Right atrium auricular region (tissue), 2 donors: ENCODE measurements around the gene LRMDA. TPM values are rescaled to one million over a fixed set of nuclear protein-coding genes. Genes with fewer than 3 reads are reported as not detected.

ENCODE experiments used
- DNase-seq: peaks from one replicate; pipeline ENCODE4 v3.0.0-alpha.2; 2019; ENCODE audit warnings: low spot score
- H3K27ac ChIP-seq, 2 donors: fragments of 200-600 bp; sonication (generic); 1 replicate in 1 of 2; 2 replicates in 1 of 2; pipeline ENCODE4 v1.5.1; 2016 to 2019
- H3K27me3 ChIP-seq, 2 donors: fragments of 200-600 bp; sonication (generic); one replicate each; pipeline versions ENCODE4 v1.5.1 to v1.6.0; 2017 to 2019
- H3K36me3 ChIP-seq: fragments of 200-600 bp; sonication (generic); one replicate; pipeline ENCODE4 v1.5.1; 2016
- H3K4me1 ChIP-seq, 2 donors: fragments of 200-600 bp; sonication (generic); one replicate each; pipeline versions ENCODE4 v1.5.1 to v1.6.0; 2017 to 2019
- H3K4me3 ChIP-seq, 2 donors: fragments of 200-600 bp; sonication (generic); 1 replicate in 1 of 2; 2 replicates in 1 of 2; pipeline ENCODE4 v1.5.1; 2017 to 2019; ENCODE audit warnings: mild to moderate bottlenecking in 1 of 2, moderate library complexity in 1 of 2
- H3K9me3 ChIP-seq, 2 donors: fragments of 200-600 bp; sonication (generic); one replicate each; pipeline ENCODE4 v1.5.1; 2019
- CTCF ChIP-seq, 2 donors: fragments of 200-600 bp; sonication (generic); IDR thresholded peaks; one replicate each; pipeline ENCODE4 v1.5.1; 2019; ENCODE audit warnings: antibody characterized with exemption in 2 of 2
- total RNA-seq, 2 donors: library from RNA; depleted of rRNA; stranded (reverse); fragments of >200 nt; gene quantifications; one replicate each; pipeline ENCODE4 v1.1.0, GENCODE V29; 2016

LRMDA gene
- total RNA-seq, 2 donors from 2014 or later = 6.1 to 19.1 TPM

GRCh38 chr10:76479103-76479790 lies 1047.8 kb downstream of the LRMDA start:
- no peak for TF ChIP-seq CTCF (IDR thresholded peaks at IDR 0.05)
- no peak overlapping the region for H3K27ac ChIP-seq
- H3K4me3 ChIP-seq = no peak overlapping the region
- no peaks in the 10 kb centered on the region for H3K9me3 ChIP-seq
- H3K36me3 ChIP-seq = no peaks in the 10 kb centered on the region
- no peak for DNase-seq
- H3K27me3 ChIP-seq = no peaks in the 10 kb centered on the region
- no peaks in the 10 kb centered on the region for H3K4me1 ChIP-seq

DNA sequence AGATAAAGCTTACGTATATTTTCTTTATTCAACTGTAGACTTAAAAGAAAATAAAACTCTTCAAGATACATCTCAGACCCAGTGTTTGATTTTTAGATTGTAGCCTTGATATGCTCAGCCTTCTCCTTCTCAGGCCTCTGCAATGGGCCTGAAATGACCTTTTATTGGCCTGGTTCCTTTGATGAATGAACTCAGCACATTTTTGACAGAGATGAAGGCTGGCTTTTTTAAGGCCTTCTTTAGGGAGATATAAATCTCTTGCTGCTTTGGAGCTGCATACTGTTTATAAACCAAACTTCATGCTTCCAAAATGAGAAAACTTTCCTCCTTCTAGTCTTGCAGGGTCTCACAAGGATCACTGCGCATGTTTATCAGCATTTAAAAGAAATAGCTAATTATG lies 1049.8 kb downstream of the LRMDA start:
- H3K4me1 ChIP-seq = no peaks in the 10 kb centered on the region
- H3K27me3 ChIP-seq = no peaks in the 10 kb centered on the region
- H3K27ac ChIP-seq = no peak overlapping the region
- H3K4me3 ChIP-seq = no peak overlapping the region
- no peaks in the 10 kb centered on the region for H3K36me3 ChIP-seq
- DNase-seq = no peak
- TF ChIP-seq CTCF (IDR thresholded peaks at IDR 0.05) = no peak
- no peaks in the 10 kb centered on the region for H3K9me3 ChIP-seq

DNA sequence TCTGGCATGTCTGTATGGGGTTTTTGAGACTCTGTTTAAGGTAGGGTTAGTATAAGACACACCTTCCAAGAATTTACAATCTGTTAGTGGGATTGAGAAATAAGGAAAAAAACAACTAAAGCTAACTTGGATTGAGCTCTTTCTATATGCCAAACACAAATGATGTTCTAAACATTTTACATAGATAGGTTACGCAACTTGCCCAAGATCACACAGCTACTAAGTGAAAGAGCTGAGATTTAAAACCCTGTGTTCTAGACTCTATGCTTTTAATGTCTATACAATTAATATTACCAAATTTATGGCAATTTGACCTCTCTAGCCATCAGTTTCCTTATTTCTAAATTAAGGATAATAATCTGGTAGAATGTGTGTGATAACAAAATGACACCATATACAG lies 1056.2 kb downstream of the LRMDA start:
- DNase-seq = no peak
- Histone ChIP-seq H3K9me3 (peaks cover 0 to 31% of the 10 kb centered on the region in 2 donors), H3K36me3 (no peaks in the 10 kb centered on the region), H3K4me3 (no peak overlapping the region), H3K27ac (no peak overlapping the region), H3K27me3 (no peaks in the 10 kb centered on the region), H3K4me1 (no peaks in the 10 kb centered on the region)
- no peak for TF ChIP-seq CTCF (IDR thresholded peaks at IDR 0.05)

- H3K36me3 ChIP-seq = no peaks in the 10 kb centered on the region
- peaks cover 0 to 42% of the 10 kb centered on the region in 2 donors for H3K9me3 ChIP-seq
- TF ChIP-seq CTCF (IDR thresholded peaks at IDR 0.05) = no peak
- no peak overlapping the region for H3K27ac ChIP-seq
- no peaks in the 10 kb centered on the region for H3K27me3 ChIP-seq
- DNase-seq = no peak
- H3K4me3 ChIP-seq = no peak overlapping the region
- H3K4me1 ChIP-seq = no peaks in the 10 kb centered on the region
Measured at GRCh38 chr10:76488602-76489001, 1057.2 kb downstream of the LRMDA start.

GRCh38 chr10:76491216-76491615 lies 1059.8 kb downstream of the LRMDA start:
- no peak for TF ChIP-seq CTCF (IDR thresholded peaks at IDR 0.05)
- DNase-seq = no peak
- no peak overlapping the region for H3K4me3 ChIP-seq
- H3K9me3 ChIP-seq = peaks cover 0 to 56% of the 10 kb centered on the region in 2 donors
- no peaks in the 10 kb centered on the region for H3K4me1 ChIP-seq
- H3K27me3 ChIP-seq = no peaks in the 10 kb centered on the region
- H3K27ac ChIP-seq = no peak overlapping the region
- H3K36me3 ChIP-seq = no peaks in the 10 kb centered on the region

DNA sequence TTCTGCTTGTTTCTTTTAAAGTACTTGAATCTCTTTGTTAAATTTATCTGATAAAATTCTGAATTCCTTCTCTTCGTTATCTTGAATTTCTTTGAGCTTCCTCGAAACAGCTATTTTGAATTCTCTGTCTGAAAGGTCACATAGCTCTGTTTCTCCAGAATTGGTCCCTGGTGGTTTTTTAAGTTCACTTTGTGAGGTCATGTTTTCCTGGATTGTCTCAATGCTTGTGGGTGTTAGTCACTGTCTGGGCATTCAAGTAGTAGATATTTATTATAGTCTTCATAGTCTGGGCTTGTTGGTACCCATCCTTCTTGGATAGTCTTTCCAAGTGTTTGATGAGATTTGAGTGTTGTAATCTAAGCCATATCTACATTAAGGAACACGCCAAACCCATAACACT lies 1060.6 kb downstream of the LRMDA start:
- no peak overlapping the region for H3K4me3 ChIP-seq
- H3K36me3 ChIP-seq = no peaks in the 10 kb centered on the region
- no peaks in the 10 kb centered on the region for H3K27me3 ChIP-seq
- TF ChIP-seq CTCF (IDR thresholded peaks at IDR 0.05) = no peak
- H3K27ac ChIP-seq = no peak overlapping the region
- H3K4me1 ChIP-seq = no peaks in the 10 kb centered on the region
- peaks cover 0 to 56% of the 10 kb centered on the region in 2 donors for H3K9me3 ChIP-seq
- no peak for DNase-seq
